Measurements from ENCODE around the gene AMACR.

GRCh38 chr5:34003941-34004340, 3.9 kb downstream of the AMACR start:
- TF ChIP-seq BCL6 (CRISPR knock-in tag; IDR thresholded peaks at IDR 0.05) (no peak), PRDM15 (CRISPR knock-in tag; IDR thresholded peaks at IDR 0.05) (no peak), ZNF607 (CRISPR knock-in tag; IDR thresholded peaks at IDR 0.05; ENCODE audit: borderline replicate concordance) (no peak), ZNF775 (CRISPR knock-in tag; IDR thresholded peaks at IDR 0.05; ENCODE audit: borderline replicate concordance) (no peak), CC2D1A (CRISPR knock-in tag; IDR thresholded peaks at IDR 0.05) (no peak), ZBTB8A (CRISPR knock-in tag; IDR thresholded peaks at IDR 0.05; ENCODE audit: borderline replicate concordance, low read depth) (no peak), PRPF4 (IDR thresholded peaks at IDR 0.05; ENCODE audit: low read depth, low read length, poor library complexity, severe bottlenecking) (no peak), POLR2A (IDR thresholded peaks at IDR 0.05; ENCODE audit: insufficient read depth in 1 of 2, low read depth in 2 of 2, low read length in 2 of 2) (no peak), YY1 (IDR thresholded peaks at IDR 0.05; ENCODE audit: insufficient read depth, insufficient replicate concordance, low read depth, low read length) (no peak), ZNF367 (CRISPR knock-in tag; IDR thresholded peaks at IDR 0.05; ENCODE audit: borderline replicate concordance) (no peak), ZNF878 (CRISPR knock-in tag; IDR thresholded peaks at IDR 0.05) (no peak), ZBTB7A (CRISPR knock-in tag; IDR thresholded peaks at IDR 0.05) (no peak)
- TF ChIP-seq, protein P1, sequence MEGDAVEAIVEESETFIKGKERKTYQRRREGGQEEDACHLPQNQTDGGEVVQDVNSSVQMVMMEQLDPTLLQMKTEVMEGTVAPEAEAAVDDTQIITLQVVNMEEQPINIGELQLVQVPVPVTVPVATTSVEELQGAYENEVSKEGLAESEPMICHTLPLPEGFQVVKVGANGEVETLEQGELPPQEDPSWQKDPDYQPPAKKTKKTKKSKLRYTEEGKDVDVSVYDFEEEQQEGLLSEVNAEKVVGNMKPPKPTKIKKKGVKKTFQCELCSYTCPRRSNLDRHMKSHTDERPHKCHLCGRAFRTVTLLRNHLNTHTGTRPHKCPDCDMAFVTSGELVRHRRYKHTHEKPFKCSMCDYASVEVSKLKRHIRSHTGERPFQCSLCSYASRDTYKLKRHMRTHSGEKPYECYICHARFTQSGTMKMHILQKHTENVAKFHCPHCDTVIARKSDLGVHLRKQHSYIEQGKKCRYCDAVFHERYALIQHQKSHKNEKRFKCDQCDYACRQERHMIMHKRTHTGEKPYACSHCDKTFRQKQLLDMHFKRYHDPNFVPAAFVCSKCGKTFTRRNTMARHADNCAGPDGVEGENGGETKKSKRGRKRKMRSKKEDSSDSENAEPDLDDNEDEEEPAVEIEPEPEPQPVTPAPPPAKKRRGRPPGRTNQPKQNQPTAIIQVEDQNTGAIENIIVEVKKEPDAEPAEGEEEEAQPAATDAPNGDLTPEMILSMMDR (CRISPR knock-in tag; IDR thresholded peaks at IDR 0.05): no peak
- TF ChIP-seq, protein P2, sequence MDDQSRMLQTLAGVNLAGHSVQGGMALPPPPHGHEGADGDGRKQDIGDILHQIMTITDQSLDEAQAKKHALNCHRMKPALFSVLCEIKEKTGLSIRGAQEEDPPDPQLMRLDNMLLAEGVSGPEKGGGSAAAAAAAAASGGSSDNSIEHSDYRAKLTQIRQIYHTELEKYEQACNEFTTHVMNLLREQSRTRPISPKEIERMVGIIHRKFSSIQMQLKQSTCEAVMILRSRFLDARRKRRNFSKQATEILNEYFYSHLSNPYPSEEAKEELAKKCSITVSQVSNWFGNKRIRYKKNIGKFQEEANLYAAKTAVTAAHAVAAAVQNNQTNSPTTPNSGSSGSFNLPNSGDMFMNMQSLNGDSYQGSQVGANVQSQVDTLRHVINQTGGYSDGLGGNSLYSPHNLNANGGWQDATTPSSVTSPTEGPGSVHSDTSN (CRISPR knock-in tag; IDR thresholded peaks at IDR 0.05; ENCODE audit: borderline replicate concordance): no peak
